ENCODE data around the gene IRAK1BP1. TPM values are rescaled to one million over a fixed set of nuclear protein-coding genes. Genes with fewer than 3 reads are reported as not detected.

The IRAK1BP1 gene
- total RNA-seq, 4 donors from 2014 or later: 3.6 to 11.6 (median 8.2) TPM

GRCh38 chr6:78947962-78948361 is 80.6 kb downstream of the IRAK1BP1 start:
- H3K27ac ChIP-seq: no peak overlapping the region
- DNase-seq (ENCODE audit: low spot score in 2 of 2): no peak
- H3K4me1 ChIP-seq: no peaks in the 10 kb centered on the region
- H3K4me3 ChIP-seq: no peak overlapping the region
- H3K9me3 ChIP-seq: peaks cover 0 to 16% (median 4%) of the 10 kb centered on the region in 4 donors
- TF ChIP-seq CTCF (IDR thresholded peaks at IDR 0.05): no peak
- TF ChIP-seq POLR2A (IDR thresholded peaks at IDR 0.05): no peak
- no peak for TF ChIP-seq EP300 (IDR thresholded peaks at IDR 0.05)
- no peaks in the 10 kb centered on the region for H3K27me3 ChIP-seq
- 82 to 87% methylated on average over 2 of the region's 2 CpGs for WGBS, 2 donors
- H3K36me3 ChIP-seq: peaks cover 0 to 98% (median 29%) of the 10 kb centered on the region in 3 donors

- peaks cover 0 to 100% (median 29%) of the 10 kb centered on the region in 3 donors for H3K36me3 ChIP-seq
- 95 to 99% methylated on average over 3 of the region's 3 CpGs for WGBS, 2 donors
- peaks cover 0 to 18% (median 4%) of the 10 kb centered on the region in 4 donors for H3K9me3 ChIP-seq
Observed at GRCh38 chr6:78948785-78949184, 81.4 kb downstream of the IRAK1BP1 start.

GRCh38 chr6:78952362-78952761 is 85.0 kb downstream of the IRAK1BP1 start:
- Histone ChIP-seq H3K36me3 (peaks cover 0 to 93% (median 15%) of the 10 kb centered on the region in 3 donors), H3K4me1 (no peaks in the 10 kb centered on the region), H3K9me3 (peaks cover 0 to 18% (median 4%) of the 10 kb centered on the region in 4 donors), H3K27ac (no peak overlapping the region), H3K4me3 (no peak overlapping the region), H3K27me3 (no peaks in the 10 kb centered on the region)
- DNase-seq (ENCODE audit: low spot score in 2 of 2): no peak
- TF ChIP-seq CTCF (IDR thresholded peaks at IDR 0.05): no peak
- TF ChIP-seq EP300 (IDR thresholded peaks at IDR 0.05): no peak
- TF ChIP-seq POLR2A (IDR thresholded peaks at IDR 0.05): no peak
- WGBS, 2 donors: 88 to 100% methylated on average over 1 of the region's 1 CpG

More at GRCh38 chr6:78948785-78949184, 81.4 kb downstream of the IRAK1BP1 start:
- DNase-seq (ENCODE audit: low spot score in 2 of 2): no peak
- Histone ChIP-seq H3K4me3 (no peak overlapping the region), H3K4me1 (no peaks in the 10 kb centered on the region), H3K27ac (no peak overlapping the region), H3K27me3 (no peaks in the 10 kb centered on the region)
- TF ChIP-seq CTCF (IDR thresholded peaks at IDR 0.05): no peak
- no peak for TF ChIP-seq POLR2A (IDR thresholded peaks at IDR 0.05)
- no peak for TF ChIP-seq EP300 (IDR thresholded peaks at IDR 0.05)

Other genes with a start within 250 kb of the IRAK1BP1 start
- 10 to 100 TPM; 32.2 to 41.0 (median 36.8) TPM for gene PHIP, start 210.7 kb downstream of the IRAK1BP1 start, total RNA-seq